Astrocyte (in vitro differentiated cells and primary cell): ENCODE data around the gene OR5D13.

Experiments used
- CTCF ChIP-seq: IDR thresholded peaks from 2 replicates; pipeline ENCODE4 v1.5.1; 2011; ENCODE audit warnings: low read depth, mild to moderate bottlenecking, inconsistent platforms, low read length, moderate library complexity; ENCODE audit not compliant: insufficient read depth
- EZH2 ChIP-seq: IDR thresholded peaks from 2 replicates; pipeline ENCODE4 v1.6.1; 2012; ENCODE audit warnings: mild to moderate bottlenecking, low read length, inconsistent platforms; ENCODE audit not compliant: insufficient read depth

DNA sequence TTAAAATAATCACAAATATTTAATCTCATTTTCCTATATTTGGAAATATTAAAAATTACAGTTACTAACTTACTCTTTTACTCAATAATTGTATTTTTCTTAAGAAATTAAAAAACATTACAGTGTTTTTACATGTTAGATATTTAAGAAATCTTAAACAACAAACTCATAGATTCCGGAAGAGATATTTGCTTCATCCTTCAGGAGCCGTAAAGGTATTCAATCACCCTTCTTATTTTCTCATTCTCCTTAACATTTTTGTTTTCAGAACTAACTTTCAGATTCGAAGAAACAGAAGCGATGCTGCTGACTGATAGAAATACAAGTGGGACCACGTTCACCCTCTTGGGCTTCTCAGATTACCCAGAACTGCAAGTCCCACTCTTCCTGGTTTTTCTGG is 46.1 kb downstream of the OR5D13 start, which contains the start of gene OR5D18:
- TF ChIP-seq CTCF (no peak), EZH2 (no peak)
